H1 (cell line): Measurements from ENCODE around the gene MOB3B. TPM values are rescaled to one million over a fixed set of nuclear protein-coding genes. Genes with fewer than 3 reads are reported as not detected.
A peak's percentile ranks its signal among the peaks of the same experiment; 100 is the strongest.

ENCODE experiments used
- ATF2 ChIP-seq: IDR thresholded peaks from 2 replicates; pipeline ENCODE4 v1.6.1; 2012; ENCODE audit warnings: low read length, inconsistent platforms
- CBX5 ChIP-seq: fragments of 300-800, 300-1000 bp; sonication (generic); IDR thresholded peaks from 2 replicates; pipeline ENCODE4 v1.7.1; 2016; ENCODE audit warnings: antibody characterized with exemption, low read length, low read depth
- CTBP2 ChIP-seq: IDR thresholded peaks from 2 replicates; pipeline ENCODE4 v1.7.0; 2011; ENCODE audit warnings: borderline replicate concordance, mild to moderate bottlenecking, moderate library complexity, mixed read lengths, low read length; ENCODE audit not compliant: insufficient read depth, insufficient read length
- EP300 ChIP-seq, 2 experiments: IDR thresholded peaks; 1 replicate in 1 of 2; 2 replicates in 1 of 2; pipeline ENCODE4 v1.6.1; 2011 to 2012; ENCODE audit warnings: low read depth in 2 of 2, low read length in 2 of 2, mild to moderate bottlenecking in 2 of 2, borderline replicate concordance in 1 of 2, inconsistent platforms in 1 of 2, moderate library complexity in 1 of 2
- KDM4A ChIP-seq: IDR thresholded peaks from one replicate; pipeline ENCODE4 v1.7.1; 2012; ENCODE audit warnings: low read depth, mild to moderate bottlenecking, moderate library complexity, low read length, inconsistent platforms; ENCODE audit not compliant: severe bottlenecking
- POLR2A ChIP-seq, 2 experiments: IDR thresholded peaks; 1 replicate in 1 of 2; 2 replicates in 1 of 2; pipeline ENCODE4 v1.6.1; 2011; ENCODE audit warnings: low read depth in 2 of 2, low read length in 2 of 2, mild to moderate bottlenecking in 2 of 2; ENCODE audit errors: control extremely low read depth in 1 of 2
- SAP30 ChIP-seq: fragments of 300-600 bp; sonication (generic); IDR thresholded peaks from 2 replicates; pipeline ENCODE4 v1.7.1; 2012; ENCODE audit warnings: low read length, moderate library complexity, mild to moderate bottlenecking, inconsistent platforms; ENCODE audit not compliant: insufficient read depth, insufficient replicate concordance
- SP2 ChIP-seq: IDR thresholded peaks from 2 replicates; pipeline ENCODE4 v1.6.1; 2012; ENCODE audit warnings: mild to moderate bottlenecking, low read length, inconsistent platforms
- SP4 ChIP-seq: IDR thresholded peaks from 2 replicates; pipeline ENCODE4 v1.6.1; 2012; ENCODE audit warnings: low read length, inconsistent platforms
- SRF ChIP-seq: IDR thresholded peaks from 2 replicates; pipeline ENCODE4 v1.6.1; 2011; ENCODE audit warnings: mild to moderate bottlenecking, low read depth, low read length, moderate library complexity
- TCF12 ChIP-seq: IDR thresholded peaks from 2 replicates; pipeline ENCODE4 v1.6.1; 2011; ENCODE audit warnings: low read depth, mild to moderate bottlenecking, low read length
- polyA plus RNA-seq, 7 experiments: library from polyadenylated mRNA; depleted of rRNA in 3 of 7; stranded (reverse) in 5 of 7; unstranded in 2 of 7; fragments of >200 nt in 5 of 7; fragments of 200-250 nt in 2 of 7; gene quantifications; 1 replicate in 5 of 7; 2 replicates in 1 of 7; 4 replicates in 1 of 7; pipeline versions ENCODE4 v1.2.1 to v1.2.3, GENCODE V29; 2011 to 2013; ENCODE audit warnings: missing spikeins in 2 of 7, mixed read lengths in 2 of 7
- total RNA-seq: library from RNA; stranded (reverse); fragmentation: NEBNext Ultra II Directional; extraction: Animal tissue kit (Norgen Biotek cat#: 25700); gene quantifications from 2 replicates; pipeline ENCODE4 v1.2.1, GENCODE V29; 2021

The MOB3B gene
- total and polyA plus RNA-seq, 2 of the 8 experiments (the other 6 are each of a cell fraction or from before 2014, with no cell fraction given), result 12.7 to 16.1 TPM

DNA sequence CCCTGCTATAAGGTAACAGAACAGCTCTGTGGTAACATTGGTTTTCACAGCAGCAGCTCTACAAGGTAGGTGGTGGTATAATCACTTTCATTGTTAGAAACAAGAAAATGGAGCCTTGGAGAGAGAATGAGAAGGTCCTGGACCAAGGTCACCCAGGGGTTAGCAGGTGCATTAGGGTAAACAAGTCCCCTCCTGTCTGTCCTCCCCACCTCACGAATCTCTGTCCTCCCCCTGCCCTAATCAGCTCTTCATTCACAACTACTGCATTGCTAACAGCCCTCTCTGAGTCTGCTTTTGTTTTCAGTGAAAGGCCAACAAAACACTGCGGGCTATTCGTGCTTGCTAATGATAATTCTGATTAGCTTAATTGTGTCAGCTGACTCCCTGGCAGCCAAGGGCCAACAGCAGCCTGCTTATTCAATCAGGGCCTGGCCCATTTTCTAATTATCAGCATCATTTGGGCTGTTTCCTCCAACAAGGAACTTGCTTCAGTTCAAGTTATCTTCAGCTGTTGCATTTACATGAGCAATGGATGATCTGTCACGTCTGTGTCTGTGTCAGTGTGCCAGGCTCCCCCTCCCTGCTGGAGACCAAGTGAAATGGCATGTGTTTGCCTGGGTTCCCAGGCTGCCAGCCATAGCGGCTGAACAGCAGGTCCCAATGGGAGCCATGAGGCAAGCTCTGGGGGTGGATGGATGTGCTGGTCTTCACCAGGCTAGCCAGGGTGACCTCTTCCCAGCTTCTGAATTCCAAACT is 176.0 kb downstream of the MOB3B start (continued):
- TF ChIP-seq ATF2 (no peak), CTBP2 (no peak), TCF12 (0 out of 2 replicates have a peak, but pooled peaks have one; percentile 56), CBX5 (no peak), POLR2A (IDR thresholded peaks at IDR 0.05; ENCODE audit: control extremely low read depth in 1 of 2, low read depth in 2 of 2, low read length in 2 of 2) (no peak), SP2 (no peak), KDM4A (no peak), SAP30 (no peak), EP300 (IDR thresholded peaks at IDR 0.05; ENCODE audit: borderline replicate concordance in 1 of 2, low read depth in 2 of 2, low read length in 2 of 2) (no peak; a peak in 1 of 3 replicates), SP4 (no peak), SRF (no peak)
